T-helper 1 cell treated with Interleukin-12 subunit alpha and Interleukin-12 subunit beta and Interleukin-4 antibody, amounts not matched to agents 30 ng/mL and 1 ng/mL, for 36 hours (primary cell): ENCODE measurements around the gene SLC7A1. TPM values are rescaled to one million over a fixed set of nuclear protein-coding genes. Genes with fewer than 3 reads are reported as not detected.

ENCODE experiments used
- intact Hi-C: fragments of 100-400 bp; cut with micrococcal nuclease; formaldehyde crosslinking; loops from one replicate; pipeline ENCODE4 v1.15.1; 2024
- total RNA-seq: library from RNA; stranded (reverse); gene quantifications from 2 replicates; pipeline ENCODE4 v1.2.3, GENCODE V29; 2022

The SLC7A1 gene
- total RNA-seq, 1 donor from 2014 or later = 84.3 TPM

- intact Hi-C loops = no loop called here
Observed at GRCh38 chr13:29587645-29588044, 7.8 kb downstream of the SLC7A1 start.

GRCh38 chr13:29583073-29583785, 12.3 kb downstream of the SLC7A1 start:
- intact Hi-C loops = no loop called here

GRCh38 chr13:29582171-29582570, 13.3 kb downstream of the SLC7A1 start:
- intact Hi-C loops = no loop called here

GRCh38 chr13:29581666-29582065, 13.8 kb downstream of the SLC7A1 start:
- intact Hi-C loops = no loop called here

- intact Hi-C loops = no loop called here
Observed at GRCh38 chr13:29579094-29579493, 16.4 kb downstream of the SLC7A1 start.

GRCh38 chr13:29578300-29579085, 17.0 kb downstream of the SLC7A1 start:
- intact Hi-C loops = no loop called here

- intact Hi-C loops = no loop called here
Observed at GRCh38 chr13:29577136-29578051, 18.1 kb downstream of the SLC7A1 start.

- intact Hi-C loops = no loop called here
Observed at GRCh38 chr13:29576581-29576980, 18.9 kb downstream of the SLC7A1 start.

GRCh38 chr13:29575098-29575497, 20.4 kb downstream of the SLC7A1 start:
- intact Hi-C loops = no loop called here

GRCh38 chr13:29573190-29573589, 22.3 kb downstream of the SLC7A1 start:
- intact Hi-C loops = no loop called here

- intact Hi-C loops = no loop called here
Observed at GRCh38 chr13:29572575-29572974, 22.9 kb downstream of the SLC7A1 start.

GRCh38 chr13:29571876-29572570, 23.5 kb downstream of the SLC7A1 start:
- intact Hi-C loops = no loop called here

- intact Hi-C loops = no loop called here
Observed at GRCh38 chr13:29570051-29570654, 25.3 kb downstream of the SLC7A1 start.

- intact Hi-C loops = no loop called here
Observed at GRCh38 chr13:29569253-29570050, 26.0 kb downstream of the SLC7A1 start.

GRCh38 chr13:29568731-29569130, 26.8 kb downstream of the SLC7A1 start:
- intact Hi-C loops = no loop called here

GRCh38 chr13:29567411-29567810, 28.1 kb downstream of the SLC7A1 start:
- intact Hi-C loops = no loop called here

- intact Hi-C loops = no loop called here
Observed at GRCh38 chr13:29566206-29566605, 29.3 kb downstream of the SLC7A1 start.

GRCh38 chr13:29564818-29565217, 30.7 kb downstream of the SLC7A1 start:
- intact Hi-C loops = no loop called here

GRCh38 chr13:29564373-29564772, 31.1 kb downstream of the SLC7A1 start:
- intact Hi-C loops = no loop called here

GRCh38 chr13:29563941-29564340, 31.5 kb downstream of the SLC7A1 start:
- intact Hi-C loops = no loop called here
